GM19239 (cell line): ENCODE data around the gene MED25.
"Not testable (repeated sequence)": the region's sequence is repeated elsewhere in the genome, so short reads cannot be mapped to it uniquely, and the experiment has no call there.

Source experiments
- DNase-seq: peaks from one replicate; pipeline ENCODE4 v3.0.0; 2011; ENCODE audit warnings: low spot score; ENCODE audit not compliant: insufficient read length
- FAIRE-seq: peaks from 2 replicates; lab custom pipeline; 2011; peaks lifted over from hg19 to GRCh38; lab: Jason Lieb, UNC

MED25 gene

DNA sequence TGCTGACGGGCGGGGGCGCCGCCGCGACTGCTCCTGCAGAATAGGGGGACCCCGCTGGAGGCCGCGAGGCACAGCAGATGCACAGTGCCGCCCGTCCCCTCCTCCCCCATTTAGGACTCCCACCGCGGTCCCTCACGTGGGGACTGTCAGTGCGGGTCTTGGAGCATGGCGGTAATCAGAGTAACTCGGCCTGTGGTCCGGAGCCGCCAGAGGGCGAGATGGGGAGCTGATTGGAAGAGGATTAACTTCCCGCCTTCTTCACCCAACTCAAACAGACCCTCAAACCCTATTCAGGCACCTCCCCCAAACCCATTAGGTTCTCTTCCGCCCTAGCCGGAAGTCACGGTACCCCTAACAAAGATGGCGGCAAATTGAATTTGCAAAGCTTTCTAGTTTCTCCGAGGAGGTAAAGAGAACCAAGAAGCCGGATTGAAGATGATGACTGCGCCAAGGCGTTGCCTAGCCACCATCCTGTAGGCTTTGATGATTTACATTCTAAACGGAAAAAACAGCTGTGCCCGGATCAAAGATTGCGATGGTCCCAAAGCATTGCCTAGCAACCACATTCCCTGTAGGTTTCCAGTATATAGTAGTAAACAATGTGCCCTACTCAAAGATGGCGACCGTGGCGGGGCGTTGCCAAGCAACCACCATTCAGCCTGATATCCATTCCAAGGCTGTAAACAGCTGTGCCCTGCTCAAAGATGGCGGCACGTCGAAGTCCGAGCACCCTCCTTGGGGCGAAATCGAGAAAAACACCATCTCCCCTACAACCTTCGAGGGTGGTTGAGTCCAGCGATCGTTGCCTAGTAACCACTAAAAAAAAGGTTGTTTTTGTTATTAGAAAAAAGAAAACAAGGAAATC, 4.9 kb upstream of the MED25 start, which contains the start of gene FUZ:
TSS of gene FUZ (minus strand) at position 296 of the 865 bp plus-strand sequence. CDS start at position 110, 186 bp downstream.
- FAIRE-seq = peak; percentile 97
- peak; percentile 80 for DNase-seq

DNA sequence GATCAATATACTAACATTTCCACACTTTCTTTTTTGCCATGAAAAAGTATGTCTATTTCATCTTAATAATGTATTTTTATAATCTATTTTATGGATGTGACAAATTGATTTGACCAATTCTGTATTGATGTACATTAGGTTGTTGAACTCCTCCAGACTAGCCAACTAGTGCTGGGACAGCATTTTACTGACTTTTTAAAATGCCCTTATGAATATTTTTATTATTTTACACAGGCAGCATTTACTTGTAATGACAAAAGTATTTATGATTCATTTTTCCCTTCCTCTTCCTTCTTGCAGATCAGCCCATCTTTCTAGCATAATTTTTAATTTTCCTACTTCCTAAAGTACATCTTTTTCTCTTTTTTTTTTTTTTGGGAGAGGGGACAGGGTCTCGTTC, 4.1 kb upstream of the MED25 start:
- DNase-seq (no peak), FAIRE-seq (no peak)

DNA sequence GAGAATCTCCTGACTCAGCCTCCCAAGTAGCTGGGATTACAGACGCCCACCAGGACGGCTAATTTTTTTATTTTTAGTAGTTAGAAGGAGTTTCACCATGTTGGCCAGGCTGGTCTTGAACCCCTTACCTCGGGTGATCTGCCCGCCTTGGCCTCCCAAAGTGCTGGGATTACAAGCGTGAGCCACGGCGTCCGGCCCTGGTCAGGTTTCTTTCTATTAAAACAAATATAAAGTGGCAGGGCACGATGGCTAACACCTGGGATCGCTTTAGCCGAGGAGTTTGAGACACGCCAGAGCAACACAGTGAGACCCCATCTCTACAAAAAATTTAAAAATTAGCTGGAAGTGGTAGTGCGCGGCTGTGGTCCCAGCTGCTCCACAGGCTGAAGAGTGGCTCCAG, 1.5 kb upstream of the MED25 start:
- no peak for FAIRE-seq
- no peak for DNase-seq

DNA sequence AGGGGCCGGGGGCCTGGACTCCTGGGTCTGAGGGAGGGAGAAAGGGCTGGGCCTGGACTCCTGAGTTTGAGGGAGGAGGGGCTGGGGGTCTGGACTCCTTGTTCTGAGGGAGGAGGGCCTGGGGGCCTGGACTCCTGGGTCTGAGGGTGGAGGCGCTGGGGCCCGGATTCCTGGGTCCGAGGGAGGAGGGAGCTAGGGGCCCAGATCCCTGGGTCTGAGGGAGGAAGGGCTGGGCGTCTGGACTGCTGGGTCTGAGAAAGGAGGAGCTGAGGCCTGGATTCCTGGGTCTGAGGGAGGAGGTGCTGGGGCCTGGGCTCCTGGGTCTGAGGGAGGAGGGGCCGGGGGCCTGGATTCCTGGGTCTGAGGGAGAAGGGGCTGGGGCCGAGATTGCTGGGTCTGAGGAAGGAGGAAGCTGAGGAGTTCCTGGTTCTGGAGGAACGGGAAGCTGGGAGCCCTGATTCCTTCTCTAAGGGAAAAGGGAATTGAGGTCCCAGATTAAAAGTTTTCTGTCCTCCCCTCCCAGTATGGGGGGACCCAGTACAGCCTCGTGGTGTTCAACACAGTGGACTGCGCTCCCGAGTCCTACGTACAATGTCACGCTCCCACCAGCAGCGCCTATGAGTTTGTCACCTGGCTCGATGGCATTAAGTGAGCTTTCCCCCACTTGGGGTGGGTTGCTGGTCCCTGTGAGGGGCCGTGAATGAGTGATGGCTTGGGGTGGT, 721 bp downstream of the MED25 start:
- FAIRE-seq (no peak), DNase-seq (no peak)

DNA sequence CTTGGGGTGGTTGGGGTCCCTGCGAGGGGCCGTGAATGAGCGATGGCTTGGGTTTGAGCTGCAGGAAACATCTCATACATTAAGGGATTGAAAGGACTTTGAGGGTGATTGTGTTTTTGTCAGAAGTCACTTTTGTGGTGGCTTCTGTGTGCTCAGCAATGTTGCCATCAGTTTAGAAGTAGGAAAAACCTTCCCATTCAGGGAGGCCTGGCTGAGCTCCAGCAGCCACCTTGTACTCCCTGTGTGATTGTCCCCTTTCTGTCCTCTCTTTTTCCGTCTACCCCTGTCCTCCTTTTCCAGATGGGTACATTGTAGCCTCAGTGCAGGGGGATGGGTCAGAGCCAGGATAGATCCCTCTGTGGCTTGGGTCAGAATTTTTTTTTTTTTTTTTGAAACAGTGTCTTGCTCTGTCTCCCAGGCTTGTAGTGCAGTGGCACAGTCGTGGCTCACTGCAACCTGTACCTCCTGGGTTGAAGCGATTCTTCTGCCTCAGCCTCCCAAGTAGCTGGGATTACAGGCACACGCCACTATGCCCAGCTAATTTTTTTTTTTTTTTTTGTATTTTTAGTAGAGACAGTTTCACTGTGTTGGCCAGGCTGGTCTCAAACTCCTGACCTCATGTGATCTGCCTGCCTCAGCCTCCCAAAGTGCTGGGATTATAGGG, 1.5 kb downstream of the MED25 start:
- not testable (repeated sequence) for DNase-seq, FAIRE-seq

DNA sequence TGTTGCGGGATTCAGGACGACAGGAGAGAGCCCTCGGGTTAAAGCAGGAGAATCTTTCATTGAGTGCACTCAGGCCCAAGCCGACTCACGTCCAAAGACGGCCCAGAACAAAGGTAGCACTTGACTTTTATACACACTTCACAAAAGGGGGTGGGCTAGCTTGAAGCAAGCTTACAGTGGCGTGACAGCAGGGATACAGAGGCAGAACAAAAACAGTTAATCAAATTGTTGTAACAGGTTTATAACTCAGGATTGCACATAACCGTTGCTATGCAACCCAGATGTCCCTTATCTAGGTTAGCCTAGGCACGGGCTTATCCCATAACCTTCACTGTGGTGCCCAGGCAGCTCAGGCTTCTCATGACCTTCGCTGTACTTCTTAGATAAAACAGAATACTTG, 2.0 kb downstream of the MED25 start:
- no peak for DNase-seq
- no peak for FAIRE-seq

DNA sequence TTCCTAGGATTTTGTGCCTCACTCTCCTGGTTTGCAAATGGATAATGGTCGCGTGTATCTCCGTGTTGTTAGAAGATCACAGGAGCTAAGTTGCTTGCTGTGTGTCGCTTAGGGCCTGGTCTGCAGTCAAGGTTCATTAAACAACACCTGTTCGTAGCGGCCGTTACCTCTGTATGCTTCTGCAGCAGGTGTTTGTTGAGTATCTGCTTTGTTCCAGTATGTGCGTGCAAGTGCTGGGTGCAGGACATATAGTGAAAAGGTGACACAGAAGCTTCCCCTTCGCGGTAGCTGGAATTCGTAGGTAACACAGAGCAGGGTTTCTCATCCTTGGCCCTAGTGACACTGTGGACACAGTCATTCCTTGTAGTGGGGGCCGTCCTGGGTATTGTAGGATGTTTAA, 5.4 kb downstream of the MED25 start:
- no peak for DNase-seq
- FAIRE-seq = no peak

DNA sequence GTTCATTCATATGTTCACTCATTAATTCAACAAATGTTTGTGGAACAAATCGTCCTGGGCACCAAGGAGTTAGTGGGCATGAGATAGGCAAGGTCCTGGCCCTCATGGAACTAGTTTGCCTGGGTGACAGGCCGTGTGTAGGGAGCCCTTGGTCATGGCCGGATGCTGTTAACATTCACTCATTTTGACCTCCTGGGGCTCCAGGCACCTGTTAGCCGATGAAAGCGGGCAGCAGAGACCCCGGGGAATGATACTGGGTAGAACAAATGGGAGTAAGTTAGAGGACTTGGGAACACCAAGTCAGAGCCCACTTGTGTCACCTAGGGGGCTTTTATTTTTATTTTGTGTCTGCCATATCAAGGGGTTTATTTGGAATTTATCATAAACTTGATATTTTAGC, 6.6 kb downstream of the MED25 start:
- no peak for FAIRE-seq
- DNase-seq = no peak

DNA sequence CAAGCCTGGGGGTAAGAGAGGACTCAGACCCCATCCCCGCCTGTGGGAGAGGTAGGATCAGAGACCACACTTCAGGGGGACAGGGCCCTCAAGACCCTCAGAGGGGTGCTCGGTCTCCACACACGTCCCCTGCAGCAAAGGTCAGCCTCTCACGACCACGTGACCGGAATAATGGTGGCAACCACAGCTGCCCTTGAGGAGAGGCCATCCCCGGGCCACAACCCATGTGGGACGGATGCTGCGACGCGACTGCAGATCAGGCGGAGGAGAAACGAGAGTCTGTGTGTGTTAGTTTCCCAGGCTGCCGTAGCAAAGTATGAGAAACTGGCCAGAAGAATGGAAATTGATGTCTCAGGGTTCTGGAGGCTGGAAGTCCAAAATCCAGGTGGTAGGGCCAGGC, 8.9 kb downstream of the MED25 start:
- DNase-seq (no peak), FAIRE-seq (no peak)

DNA sequence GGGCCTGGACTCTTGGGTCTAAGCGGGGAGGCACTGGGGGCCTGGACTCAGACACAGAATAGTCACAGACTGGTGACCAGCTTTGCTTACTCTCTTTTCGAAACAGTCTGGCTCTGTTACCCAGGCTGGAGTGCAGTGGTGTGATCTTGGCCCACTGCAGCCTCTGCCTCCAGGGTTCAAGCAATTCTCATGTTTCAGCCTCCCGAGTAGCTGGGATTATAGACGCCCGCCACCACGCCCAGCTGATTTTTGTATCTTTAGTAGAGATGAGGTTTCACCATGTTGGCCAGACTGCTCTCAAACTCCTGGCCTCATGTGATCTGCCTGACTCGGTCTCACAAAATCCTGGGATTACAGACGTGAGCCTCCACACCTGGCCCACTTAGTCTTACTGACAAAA, 11.1 kb downstream of the MED25 start:
- no peak for DNase-seq
- no peak for FAIRE-seq

DNA sequence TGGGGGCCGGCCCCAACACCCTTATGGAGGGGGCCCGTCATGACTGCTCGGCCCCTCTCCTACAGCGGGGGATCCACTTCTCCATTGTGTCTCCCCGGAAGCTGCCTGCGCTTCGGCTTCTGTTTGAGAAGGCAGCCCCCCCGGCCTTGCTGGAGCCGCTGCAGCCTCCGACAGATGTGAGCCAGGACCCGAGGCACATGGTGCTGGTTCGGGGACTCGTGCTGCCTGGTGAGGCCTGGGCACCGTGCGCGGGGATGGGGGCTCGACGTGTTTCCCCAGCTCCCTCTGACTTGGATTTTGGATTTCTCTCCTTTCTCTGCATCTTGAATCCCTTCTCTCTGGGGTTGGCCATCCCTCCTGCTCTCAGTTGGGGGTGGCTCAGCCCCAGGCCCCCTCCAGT, 11.6 kb downstream of the MED25 start:
- DNase-seq (no peak), FAIRE-seq (no peak)

DNA sequence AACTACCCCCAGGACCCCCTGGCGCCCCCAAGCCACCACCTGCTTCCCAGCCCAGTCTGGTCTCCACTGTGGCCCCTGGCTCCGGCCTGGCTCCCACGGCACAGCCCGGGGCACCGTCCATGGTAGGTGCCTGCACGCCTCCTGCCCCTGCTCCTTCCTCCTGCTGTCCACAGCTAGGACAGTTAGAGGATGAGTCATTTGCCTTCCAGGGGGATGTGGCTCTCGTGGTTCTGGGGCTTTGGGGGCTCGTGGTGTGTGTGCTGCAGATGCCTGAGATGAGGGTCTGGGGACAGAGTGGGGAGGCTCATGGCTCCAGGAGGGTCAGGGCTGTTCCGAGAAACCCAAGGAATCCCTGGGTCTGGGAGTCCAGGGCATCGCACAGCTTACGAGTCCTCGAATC, 12.7 kb downstream of the MED25 start:
- no peak for FAIRE-seq
- DNase-seq = no peak

DNA sequence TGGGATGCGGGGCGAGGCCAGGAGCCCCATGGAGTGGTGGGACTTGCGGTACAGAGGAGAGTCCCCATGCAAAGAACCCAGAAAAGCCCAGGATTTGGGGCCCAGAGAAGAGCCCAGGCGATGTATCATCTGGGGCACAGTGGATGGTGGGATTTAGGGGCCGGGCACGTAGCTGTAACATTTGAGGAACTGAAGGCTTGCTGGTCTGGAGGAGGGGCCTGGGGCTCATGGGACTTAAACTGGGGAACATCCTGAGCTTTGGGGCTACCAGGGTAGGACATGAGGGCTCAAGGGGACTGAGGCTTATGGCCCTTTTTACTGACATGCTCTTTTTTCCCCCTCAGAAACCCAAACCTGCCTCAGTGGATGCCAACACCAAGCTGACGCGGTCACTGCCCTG, 13.5 kb downstream of the MED25 start:
- DNase-seq = no peak
- FAIRE-seq = no peak

DNA sequence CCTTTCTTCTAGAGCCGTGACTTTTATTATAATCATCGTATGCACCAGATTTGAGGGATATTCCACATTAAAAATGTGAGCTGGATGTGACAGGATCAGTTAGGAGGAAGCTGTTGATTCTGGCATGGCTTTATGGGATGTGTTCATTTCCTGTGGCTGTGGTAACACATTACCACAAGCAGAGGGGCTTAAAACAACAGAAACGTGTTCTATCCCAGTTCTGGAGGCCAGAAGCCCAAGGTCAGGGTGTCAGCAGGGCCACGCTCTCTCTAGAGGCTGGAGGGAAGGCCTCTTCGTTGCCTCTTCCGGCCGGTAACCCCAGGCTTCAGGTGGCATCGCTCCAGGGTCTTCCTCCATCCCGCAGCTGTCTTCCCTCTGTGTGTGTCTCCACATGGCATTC, 14.5 kb downstream of the MED25 start:
- DNase-seq (no peak), FAIRE-seq (no peak)

DNA sequence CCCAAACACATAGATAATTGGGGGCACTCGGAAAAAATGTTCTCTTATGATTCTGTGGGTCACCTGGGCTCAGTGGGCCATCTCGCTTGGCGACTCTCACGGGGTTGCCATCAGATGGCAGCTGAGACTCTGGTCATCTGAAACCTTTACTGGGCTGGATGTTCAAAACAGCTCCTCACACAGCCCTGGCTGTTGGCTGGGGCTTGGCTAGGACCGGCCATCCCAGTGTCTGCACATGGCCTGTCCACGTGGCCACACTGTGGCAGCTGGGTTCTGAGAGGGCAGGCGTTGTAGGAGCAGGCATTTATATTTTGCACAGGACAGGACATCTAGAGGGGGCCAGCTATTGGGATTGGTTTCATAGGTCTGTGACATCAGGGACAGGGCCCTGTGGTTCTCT, 15.5 kb downstream of the MED25 start:
- DNase-seq (no peak), FAIRE-seq (no peak)

DNA sequence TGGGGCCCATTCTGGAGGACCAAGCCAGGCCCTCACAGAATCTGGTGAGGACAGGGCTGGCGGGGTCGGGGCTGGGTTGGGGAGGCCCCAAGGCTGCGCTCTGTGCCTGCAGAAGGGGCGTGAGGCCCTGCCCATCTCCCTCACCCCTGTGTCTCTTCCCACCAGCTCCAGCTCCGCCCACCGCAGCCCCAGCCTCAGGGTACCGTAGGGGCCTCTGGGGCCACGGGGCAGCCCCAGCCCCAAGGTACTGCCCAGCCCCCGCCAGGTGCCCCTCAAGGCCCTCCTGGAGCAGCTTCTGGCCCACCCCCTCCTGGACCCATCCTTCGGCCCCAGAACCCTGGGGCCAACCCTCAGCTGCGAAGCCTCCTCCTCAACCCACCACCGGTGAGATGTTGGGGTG, 17.5 kb downstream of the MED25 start:
- FAIRE-seq (no peak), DNase-seq (no peak)

DNA sequence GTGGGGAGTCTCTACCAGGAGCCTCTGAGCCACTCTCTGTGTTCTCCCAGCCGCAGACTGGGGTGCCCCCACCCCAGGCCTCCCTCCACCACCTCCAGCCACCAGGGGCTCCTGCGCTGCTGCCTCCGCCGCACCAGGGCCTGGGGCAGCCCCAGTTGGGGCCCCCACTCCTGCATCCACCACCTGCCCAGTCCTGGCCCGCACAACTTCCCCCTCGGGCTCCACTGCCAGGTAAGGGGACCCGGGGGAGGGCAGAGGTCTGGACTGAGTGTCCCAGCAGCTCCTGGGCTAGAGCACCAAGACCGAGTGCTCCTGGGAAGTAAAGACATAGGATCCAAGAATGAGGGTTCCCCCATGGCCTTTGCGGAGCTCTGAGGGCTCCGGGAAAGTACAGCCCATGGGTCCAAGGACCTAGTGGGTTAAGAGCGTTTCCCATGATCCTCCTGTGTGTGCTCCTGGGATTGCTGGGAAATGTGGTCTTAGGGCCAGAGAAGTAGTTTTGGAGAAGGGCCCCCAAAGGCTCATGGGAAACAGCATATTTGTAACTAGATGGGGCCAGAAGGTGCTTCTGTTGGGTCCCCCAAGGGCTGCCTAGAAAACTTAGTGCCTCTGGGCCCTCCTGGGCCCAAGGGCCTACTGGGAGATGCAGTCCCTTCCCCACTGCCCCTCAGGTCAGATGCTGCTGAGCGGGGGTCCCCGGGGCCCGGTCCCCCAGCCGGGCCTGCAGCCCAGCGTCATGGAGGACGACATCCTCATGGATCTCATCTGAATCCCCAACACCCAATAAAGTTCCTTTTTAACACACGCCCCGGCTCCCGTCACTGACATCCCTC, 18.3 kb downstream of the MED25 start:
- no peak for FAIRE-seq
- DNase-seq = no peak

DNA sequence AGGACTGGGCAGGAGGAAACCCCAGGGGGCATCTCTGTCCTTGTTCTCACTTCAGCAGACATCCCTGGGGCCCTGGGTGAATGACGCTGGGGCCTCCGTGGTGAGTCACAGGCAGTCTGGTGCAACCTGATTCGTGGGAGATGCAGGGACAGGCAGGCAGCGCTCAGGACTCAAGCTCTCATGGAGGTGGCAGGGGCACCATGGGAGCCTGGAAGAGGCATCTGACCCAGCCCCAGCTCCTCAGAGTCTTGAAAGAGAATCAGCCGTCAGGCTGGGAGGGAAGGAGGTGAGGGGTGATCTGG, 18.9 kb downstream of the MED25 start:
- no peak for FAIRE-seq
- DNase-seq = no peak

DNA sequence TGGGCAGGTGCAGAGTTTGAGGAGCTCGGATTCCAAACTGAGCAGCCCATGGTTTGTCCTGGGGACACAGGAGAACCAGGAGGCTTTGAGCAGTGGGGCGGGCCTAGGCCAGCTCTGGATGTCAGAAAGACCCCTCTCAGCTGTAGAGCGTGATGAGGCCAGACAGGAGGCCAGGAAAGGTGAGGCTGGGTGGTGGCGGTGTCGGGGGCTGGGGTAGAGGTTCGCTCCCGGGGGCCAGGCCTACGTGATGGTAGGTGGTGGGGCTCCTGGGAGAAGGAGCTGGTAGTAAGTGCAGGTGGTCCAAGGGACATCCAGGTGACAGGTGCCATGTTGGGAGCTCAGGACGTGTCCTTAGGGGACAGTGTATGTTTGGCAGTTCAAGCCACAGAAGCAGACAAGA, 19.3 kb downstream of the MED25 start:
- no peak for DNase-seq
- FAIRE-seq = no peak

DNA sequence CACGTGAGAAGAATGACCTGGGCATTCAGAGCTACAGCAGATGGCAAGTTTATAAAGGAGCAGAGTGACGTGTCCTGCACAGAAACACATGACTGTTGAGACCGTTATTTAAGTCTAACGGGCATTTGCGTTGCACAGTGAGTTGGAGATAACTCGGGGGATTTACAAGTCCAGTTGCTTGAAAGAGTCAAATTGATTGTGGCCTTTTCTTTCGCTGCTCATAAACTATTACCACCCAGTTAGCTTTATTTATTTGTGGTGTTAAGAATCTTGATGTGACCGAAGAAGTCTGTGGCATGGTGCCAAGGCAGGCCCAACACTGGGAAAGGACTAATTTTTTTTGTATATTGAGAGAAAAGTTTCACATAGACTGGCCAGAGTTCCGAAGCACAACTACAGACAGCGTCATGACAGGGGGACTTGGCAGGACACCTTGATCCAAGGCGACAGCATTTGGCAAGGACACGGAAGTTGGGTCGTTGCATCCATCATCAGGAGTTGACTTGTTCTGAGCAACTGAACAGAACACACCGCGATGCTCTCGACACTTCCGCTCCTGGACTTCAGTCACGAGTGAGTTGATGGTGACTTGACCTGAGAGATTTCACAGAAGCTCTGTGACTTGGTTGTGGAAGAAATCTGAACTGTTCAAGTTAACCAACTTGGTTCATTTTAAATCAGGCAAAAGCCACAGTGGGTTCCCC, 20.9 kb downstream of the MED25 start:
- DNase-seq (no peak), FAIRE-seq (no peak)
